Measurements from ENCODE around the gene FUT3. TPM values are rescaled to one million over a fixed set of nuclear protein-coding genes. Genes with fewer than 3 reads are reported as not detected.

Gene FUT3
- total and polyA plus RNA-seq, 9 of the 15 experiments (the other 6 are each of a cell fraction or from before 2014, with no cell fraction given), result 0.09 TPM; not detected in 8

DNA sequence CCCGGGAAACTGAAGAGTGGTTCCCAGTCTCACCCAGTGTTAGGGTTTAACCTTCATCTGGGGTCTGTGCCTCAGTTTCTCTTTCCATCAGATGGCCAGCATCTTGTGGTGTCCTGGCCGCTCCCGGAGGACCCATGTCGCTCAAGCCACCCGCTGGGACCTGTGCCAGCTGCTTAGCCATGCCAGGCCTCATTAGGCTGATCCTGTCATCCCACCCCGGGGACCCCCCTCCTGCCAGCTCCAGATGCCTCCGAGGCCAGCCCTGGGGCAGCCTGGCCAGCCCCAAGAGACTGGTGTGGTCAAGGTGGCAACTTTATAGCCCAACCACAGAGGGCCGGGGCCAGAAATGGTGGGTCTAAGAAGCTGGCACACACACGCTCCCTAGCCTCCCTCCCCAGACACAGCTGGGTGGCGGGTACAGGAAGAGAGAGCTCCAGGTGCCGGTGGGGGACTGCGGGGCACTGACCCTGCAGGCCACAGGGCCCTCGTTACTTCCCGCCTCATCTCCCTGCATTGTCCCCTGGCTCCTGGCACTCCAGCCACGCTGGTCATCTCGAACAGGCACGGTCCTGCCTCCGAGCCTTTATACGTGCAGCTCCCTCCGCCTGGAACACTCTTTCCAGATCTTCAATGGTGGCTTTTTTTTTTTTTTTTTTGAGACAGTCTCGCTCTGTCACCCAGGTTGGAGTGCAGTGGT is 43.0 kb downstream of the FUT3 start (continued):
- TF ChIP-seq, protein P1, sequence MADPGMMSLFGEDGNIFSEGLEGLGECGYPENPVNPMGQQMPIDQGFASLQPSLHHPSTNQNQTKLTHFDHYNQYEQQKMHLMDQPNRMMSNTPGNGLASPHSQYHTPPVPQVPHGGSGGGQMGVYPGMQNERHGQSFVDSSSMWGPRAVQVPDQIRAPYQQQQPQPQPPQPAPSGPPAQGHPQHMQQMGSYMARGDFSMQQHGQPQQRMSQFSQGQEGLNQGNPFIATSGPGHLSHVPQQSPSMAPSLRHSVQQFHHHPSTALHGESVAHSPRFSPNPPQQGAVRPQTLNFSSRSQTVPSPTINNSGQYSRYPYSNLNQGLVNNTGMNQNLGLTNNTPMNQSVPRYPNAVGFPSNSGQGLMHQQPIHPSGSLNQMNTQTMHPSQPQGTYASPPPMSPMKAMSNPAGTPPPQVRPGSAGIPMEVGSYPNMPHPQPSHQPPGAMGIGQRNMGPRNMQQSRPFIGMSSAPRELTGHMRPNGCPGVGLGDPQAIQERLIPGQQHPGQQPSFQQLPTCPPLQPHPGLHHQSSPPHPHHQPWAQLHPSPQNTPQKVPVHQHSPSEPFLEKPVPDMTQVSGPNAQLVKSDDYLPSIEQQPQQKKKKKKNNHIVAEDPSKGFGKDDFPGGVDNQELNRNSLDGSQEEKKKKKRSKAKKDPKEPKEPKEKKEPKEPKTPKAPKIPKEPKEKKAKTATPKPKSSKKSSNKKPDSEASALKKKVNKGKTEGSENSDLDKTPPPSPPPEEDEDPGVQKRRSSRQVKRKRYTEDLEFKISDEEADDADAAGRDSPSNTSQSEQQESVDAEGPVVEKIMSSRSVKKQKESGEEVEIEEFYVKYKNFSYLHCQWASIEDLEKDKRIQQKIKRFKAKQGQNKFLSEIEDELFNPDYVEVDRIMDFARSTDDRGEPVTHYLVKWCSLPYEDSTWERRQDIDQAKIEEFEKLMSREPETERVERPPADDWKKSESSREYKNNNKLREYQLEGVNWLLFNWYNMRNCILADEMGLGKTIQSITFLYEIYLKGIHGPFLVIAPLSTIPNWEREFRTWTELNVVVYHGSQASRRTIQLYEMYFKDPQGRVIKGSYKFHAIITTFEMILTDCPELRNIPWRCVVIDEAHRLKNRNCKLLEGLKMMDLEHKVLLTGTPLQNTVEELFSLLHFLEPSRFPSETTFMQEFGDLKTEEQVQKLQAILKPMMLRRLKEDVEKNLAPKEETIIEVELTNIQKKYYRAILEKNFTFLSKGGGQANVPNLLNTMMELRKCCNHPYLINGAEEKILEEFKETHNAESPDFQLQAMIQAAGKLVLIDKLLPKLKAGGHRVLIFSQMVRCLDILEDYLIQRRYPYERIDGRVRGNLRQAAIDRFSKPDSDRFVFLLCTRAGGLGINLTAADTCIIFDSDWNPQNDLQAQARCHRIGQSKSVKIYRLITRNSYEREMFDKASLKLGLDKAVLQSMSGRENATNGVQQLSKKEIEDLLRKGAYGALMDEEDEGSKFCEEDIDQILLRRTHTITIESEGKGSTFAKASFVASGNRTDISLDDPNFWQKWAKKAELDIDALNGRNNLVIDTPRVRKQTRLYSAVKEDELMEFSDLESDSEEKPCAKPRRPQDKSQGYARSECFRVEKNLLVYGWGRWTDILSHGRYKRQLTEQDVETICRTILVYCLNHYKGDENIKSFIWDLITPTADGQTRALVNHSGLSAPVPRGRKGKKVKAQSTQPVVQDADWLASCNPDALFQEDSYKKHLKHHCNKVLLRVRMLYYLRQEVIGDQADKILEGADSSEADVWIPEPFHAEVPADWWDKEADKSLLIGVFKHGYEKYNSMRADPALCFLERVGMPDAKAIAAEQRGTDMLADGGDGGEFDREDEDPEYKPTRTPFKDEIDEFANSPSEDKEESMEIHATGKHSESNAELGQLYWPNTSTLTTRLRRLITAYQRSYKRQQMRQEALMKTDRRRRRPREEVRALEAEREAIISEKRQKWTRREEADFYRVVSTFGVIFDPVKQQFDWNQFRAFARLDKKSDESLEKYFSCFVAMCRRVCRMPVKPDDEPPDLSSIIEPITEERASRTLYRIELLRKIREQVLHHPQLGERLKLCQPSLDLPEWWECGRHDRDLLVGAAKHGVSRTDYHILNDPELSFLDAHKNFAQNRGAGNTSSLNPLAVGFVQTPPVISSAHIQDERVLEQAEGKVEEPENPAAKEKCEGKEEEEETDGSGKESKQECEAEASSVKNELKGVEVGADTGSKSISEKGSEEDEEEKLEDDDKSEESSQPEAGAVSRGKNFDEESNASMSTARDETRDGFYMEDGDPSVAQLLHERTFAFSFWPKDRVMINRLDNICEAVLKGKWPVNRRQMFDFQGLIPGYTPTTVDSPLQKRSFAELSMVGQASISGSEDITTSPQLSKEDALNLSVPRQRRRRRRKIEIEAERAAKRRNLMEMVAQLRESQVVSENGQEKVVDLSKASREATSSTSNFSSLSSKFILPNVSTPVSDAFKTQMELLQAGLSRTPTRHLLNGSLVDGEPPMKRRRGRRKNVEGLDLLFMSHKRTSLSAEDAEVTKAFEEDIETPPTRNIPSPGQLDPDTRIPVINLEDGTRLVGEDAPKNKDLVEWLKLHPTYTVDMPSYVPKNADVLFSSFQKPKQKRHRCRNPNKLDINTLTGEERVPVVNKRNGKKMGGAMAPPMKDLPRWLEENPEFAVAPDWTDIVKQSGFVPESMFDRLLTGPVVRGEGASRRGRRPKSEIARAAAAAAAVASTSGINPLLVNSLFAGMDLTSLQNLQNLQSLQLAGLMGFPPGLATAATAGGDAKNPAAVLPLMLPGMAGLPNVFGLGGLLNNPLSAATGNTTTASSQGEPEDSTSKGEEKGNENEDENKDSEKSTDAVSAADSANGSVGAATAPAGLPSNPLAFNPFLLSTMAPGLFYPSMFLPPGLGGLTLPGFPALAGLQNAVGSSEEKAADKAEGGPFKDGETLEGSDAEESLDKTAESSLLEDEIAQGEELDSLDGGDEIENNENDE (IDR thresholded peaks at IDR 0.05; ENCODE audit: low read depth, low read length), result no peak
- TF ChIP-seq SRSF9 (IDR thresholded peaks at IDR 0.05; ENCODE audit: borderline replicate concordance, low read depth, low read length), result no peak
- no peak for TF ChIP-seq C11orf30 (IDR thresholded peaks at IDR 0.05; ENCODE audit: low read depth)
- no peak for TF ChIP-seq ETV5 (CRISPR knock-in tag; IDR thresholded peaks at IDR 0.05; ENCODE audit: low read depth)
- no peak for TF ChIP-seq PPARD (CRISPR knock-in tag; IDR thresholded peaks at IDR 0.05)
- TF ChIP-seq RFX1 (IDR thresholded peaks at IDR 0.05), result no peak

Measured in K562 (cell line).